Measurements from ENCODE around the gene NUDT17.
"Not testable (repeated sequence)": the region's sequence is repeated elsewhere in the genome, so short reads cannot be mapped to it uniquely, and the experiment has no call there.

The NUDT17 gene, protein sequence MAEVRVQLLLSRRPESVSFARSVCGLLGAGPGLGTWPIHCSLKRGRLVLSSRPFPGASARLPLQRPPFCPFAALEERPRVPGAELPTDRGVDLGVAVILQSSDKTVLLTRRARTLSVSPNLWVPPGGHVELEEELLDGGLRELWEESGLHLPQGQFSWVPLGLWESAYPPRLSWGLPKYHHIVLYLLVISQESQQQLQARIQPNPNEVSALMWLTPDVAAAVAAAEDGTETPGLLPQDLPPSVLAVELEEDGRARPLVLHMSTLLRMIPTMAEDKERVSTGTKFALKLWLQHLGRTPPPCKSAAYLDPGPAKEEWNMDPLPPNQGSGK

DNA sequence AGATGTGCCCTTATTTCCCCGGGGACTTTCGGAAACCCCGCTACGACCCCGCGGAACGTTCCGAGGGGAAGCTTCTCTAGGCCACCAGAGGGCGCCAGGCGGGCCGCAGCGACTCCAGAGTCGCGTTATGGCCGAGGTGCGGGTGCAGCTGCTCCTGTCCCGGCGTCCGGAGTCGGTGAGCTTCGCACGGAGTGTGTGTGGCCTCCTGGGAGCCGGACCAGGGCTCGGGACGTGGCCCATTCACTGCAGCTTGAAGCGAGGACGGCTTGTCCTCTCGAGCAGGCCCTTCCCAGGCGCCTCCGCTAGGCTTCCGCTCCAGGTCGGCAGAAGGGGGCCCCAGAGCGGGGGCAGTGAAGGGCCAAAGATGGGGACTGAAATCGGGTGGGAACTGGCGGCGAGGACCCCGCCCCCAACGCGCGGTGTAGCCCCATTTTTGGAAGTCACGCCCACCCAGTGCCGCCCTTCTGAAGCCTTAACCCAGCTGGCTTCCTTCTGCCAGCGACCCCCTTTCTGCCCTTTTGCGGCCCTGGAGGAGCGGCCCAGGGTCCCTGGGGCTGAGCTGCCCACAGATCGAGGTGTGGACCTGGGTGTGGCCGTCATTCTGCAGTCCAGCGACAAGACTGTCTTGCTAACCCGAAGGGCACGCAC, at the start of gene NUDT17:
TSS of gene NUDT17 (plus strand) at position 117 of the 648 bp plus-strand sequence. CDS start at position 128, 11 bp downstream.
- DNase-seq (ENCODE audit: low read depth in 2 of 2) = peak; percentile 67 to 73

DNA sequence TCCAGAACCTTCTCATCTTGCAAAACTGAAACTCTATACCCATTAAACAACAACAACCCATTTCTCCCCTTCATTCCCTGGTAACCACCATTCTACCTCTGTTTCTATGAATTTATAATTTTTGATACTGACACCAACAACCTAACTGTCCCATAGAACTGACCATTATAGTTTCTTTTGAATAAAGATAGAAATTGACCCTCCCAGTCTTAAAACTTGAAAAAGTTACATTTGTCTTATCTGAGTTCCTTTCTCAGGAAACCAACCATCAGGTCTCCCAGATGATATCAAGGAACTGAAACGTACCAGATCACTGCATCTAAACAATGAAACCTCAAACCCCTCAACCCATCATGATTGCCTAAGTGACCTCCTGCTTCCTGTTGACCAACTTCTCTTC, 48.7 kb upstream of the NUDT17 start:
- DNase-seq (ENCODE audit: low read depth in 2 of 2) = no peak

DNA sequence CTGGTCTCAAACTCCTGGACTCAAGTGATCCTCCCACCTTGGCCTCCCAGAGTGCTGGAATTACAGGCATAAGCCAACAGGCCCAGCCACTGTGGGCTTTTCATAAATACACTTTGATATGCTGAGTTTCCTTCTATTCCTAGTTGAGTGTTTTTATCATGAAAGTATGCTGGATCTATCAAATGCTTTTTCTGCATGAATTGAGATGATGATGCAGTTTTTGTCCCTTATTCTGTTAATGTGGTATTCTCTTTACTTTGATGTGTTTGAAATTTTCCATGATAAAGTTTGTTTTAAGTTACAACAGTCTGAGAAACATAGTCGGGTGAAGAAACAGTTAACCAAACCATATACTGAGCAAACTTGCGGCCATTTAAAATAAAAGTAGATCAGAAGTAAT, 45.6 kb upstream of the NUDT17 start:
- no peak for DNase-seq (ENCODE audit: low read depth in 2 of 2)

DNA sequence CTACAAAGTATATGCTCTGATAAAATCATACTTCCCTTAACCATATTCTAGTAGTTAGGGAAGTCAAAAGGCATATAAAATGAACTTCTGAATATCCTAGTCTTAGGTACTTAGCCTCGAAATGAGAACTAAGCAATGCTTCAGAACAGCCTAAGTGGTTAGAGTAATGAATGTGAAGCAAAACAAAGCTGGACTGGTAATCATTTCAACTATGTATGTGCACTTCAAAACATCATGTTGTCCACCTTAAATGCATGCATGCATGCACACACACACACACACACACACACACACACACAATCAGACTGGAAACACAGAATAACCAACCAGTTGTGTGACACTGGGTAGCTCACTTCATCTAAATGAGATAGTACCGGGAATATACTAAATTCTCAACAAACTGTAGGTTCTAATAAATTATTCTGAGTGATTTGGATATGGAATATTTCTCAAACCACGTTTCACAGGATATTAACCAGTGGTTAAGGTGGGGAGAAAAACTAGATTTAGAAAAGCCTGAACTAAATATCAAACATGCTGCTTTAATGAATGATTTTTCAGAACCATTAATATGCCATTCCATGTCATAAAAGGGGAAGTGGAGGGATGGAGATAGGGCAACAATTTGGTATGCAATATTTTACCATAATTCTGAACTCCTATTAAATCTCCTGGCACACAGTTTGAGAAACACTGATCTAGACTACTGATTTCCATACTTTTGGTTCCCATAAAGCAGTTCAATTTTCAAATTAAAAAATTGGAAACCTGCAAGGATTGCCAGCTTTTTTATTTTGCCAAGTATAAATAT, 41.0 kb upstream of the NUDT17 start:
- DNase-seq (ENCODE audit: low read depth in 2 of 2) = no peak

DNA sequence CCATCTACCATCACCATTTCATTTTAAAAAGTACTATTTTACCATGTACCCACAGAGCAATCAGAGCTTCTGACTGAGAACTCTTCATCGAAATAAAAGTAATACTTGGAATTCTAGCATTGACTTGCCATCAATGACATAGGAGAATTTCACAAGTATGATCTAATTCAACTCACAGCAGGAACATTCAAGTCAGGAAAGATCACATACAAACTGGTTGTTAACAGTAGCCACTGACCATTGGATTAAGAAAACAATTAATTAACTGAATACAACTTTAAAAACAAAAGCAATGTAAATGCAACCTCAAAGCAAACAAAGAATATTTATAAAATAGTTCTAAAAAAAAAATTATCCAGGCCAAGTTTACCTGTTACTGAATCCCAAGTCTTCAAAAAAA, 40.4 kb upstream of the NUDT17 start:
- DNase-seq (ENCODE audit: low read depth in 2 of 2) = no peak

DNA sequence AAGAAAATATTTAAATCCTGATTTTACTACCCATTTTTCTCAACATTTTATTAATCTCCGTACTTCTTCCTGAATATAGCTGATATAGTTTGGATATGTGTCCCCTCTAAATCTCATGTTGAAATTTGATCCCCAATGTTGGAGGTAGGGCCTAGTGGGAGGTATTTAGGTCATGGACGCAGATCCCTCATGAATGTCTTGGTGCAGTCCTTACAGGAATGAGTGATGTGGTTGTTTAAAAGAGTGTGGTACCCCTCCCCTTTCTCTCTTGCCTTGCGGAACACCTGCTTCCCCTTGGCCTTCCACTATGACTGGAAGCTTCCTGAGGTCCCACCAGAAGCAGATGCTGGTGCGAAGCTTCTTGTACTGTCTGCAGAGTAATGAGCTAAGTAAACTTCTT, 39.0 kb upstream of the NUDT17 start:
- DNase-seq (ENCODE audit: low read depth in 2 of 2) = no peak

DNA sequence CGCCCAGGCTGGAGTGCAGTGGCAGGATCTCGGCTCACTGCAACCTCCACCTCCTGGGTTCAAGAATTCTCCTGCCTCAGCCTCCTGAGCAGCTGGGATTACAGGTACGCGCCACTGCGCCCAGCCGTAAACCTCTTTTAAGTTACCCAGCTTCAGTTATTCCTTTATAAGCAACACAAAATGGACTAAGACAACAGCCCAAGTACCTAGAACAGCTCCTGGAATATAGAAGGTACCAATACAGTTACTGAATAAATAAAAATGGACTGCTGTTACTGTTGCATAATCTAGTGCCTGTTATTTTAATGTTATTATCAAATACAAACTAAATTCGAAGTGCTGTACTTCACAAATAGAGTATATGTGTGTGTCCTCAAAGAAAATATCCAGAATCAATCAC, 38.6 kb upstream of the NUDT17 start:
- no peak for DNase-seq (ENCODE audit: low read depth in 2 of 2)

DNA sequence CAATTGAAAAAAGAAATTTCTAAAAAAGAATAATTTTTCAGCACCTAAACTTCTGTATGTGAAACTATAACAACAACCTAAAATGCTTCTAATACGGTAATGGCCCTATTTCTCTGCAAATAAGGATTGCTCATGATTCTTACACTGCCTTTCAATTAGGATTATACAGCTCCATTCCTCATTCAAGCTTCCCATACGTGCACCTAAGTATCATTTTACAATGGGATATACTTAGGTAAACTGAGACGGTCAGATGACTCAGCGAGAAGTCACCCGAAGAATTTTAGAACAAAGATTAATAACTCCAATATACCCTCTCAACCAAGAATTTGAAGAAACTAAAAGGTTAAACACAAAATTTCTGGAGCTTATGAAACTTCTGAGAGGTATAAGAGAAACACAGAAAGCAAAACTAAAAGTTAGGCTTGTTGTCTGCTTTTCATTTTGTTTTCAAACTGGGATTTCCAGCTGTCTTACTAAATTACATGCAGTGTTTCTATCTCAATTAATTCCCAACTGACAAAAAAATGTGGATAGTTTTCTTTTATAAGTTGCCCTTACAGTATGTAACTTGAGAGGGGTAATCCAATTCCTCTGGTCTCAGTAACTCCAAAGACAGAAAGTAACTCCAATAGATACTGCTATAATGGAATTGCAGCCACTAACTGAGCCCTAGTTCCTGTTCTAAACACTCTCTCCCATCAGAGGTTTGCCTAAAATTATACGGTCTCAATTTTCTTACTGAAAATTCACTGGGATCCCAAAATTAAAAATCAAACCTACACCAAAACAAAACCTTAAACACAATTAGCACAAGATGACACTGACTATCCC, 32.2 kb upstream of the NUDT17 start:
- DNase-seq (ENCODE audit: low read depth in 2 of 2) = not testable (repeated sequence)

DNA sequence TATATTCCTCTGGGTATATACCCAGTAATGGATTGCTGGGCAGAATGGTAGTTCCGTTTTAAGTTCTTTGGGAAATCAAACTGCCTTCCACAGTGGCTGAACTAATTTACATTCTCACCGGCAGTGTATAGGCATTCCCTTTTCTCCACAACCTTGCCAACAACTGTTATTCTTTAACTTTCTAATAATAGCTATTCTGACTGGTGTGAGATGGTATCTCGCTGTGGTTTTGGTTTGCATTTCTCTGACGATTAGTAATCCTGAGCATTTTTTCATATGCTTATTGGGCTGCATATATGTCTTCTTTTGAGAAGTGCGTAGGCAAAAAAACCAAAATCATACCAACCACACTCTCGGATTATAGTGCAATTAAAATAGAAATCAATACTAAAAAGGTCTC, 27.3 kb upstream of the NUDT17 start:
- not testable (repeated sequence) for DNase-seq (ENCODE audit: low read depth in 2 of 2)

DNA sequence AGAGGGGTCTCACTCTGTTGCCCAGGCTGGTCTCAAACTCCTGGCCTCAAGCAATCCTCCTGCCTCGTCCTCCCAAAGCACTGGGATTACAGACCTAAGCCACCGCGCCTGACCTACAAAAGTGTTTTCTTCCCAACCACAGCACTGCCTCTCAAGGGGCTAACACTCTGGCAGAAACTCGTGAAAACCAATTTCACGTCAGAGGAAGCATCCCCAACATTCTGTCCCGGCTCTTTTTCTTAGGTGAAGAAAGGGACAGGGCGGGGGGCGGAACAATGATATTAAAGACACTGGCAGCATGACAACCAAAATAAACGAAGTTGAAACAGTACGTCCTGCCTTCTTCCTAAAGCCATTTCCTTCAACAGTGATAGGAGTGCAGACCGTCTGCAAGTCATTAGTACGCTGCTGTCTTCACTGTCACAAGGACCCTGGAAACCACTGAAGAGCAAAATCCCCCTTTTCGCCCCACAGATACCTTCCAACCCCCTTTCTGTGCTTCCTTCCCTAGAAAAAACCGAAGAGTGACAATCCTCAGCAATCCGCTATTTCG, 22.6 kb upstream of the NUDT17 start:
- not testable (repeated sequence) for DNase-seq (ENCODE audit: low read depth in 2 of 2)

DNA sequence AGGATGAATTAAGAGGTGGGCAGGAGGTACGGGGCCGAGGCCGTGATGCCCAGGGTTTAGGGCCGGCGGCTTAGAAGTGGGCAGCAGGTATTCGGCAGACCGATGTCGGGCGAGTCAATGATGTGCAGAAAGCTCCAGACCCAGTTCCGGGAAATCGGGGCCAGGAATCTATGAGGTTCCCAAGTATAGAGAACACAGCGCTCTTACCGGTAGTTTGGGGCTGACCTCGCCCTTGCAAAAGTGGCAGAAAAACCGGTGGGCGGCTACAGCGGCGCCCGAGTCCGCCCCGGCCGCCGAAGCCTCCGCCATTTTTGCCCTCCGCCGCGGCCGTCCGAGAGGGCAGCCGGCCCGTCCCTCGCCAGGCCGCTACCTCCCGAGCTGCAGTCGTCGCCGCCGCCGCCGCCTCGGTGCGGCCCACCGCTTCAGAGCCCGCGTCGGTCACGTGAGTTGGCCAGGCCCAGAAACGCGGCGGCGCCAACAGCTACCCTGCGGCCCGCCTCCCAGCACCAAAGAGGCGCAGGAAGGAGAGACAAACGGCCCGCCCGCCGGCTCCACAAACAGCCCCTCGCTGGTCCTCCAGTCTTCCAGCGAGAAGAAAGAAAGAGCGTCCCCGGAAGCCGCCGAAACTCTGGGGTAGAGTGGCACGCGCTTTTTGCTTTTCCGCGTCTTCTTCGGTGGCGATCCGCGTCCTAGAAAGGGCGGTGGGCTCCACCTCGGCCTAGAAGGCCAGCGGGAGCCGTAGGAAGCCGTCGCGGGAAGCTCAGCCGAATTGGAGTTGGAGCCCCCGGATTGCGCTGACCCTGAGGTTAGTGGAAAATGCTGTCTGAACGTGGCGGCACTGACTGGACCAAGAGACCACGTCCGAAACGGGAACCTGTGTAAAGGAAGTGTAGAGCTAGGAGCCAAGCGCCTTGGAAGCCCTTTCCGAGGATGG, 21.6 kb upstream of the NUDT17 start, which contains the start of the genes POLR3C and RNF115:
TSS of gene POLR3C (plus strand) at position 636 of the 934 bp plus-strand sequence. CDS start 1,577 bp downstream, outside the sequence.
TSS of gene RNF115 (minus strand) at position 531 of the 934 bp plus-strand sequence. CDS start at position 309, 222 bp downstream.
- DNase-seq (ENCODE audit: low read depth in 2 of 2) = peak; percentile 78 to 79

DNA sequence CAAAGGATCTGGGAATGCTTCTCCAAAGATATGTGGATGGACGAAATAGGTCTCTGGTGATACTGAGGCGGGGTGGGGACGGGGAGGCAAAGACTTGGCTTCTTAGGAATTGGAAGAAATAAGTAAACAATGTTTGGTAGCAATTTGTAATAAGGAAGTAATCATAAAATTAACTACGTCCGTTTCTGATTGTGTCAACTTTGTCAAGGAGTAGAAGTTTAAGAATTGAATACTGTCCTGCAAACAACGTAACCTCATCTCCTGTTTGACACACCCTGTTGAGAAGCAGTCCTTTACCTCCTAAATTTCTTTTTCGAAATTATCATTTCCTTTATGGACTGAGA, 21.0 kb upstream of the NUDT17 start:
- DNase-seq (ENCODE audit: low read depth in 2 of 2) = no peak

DNA sequence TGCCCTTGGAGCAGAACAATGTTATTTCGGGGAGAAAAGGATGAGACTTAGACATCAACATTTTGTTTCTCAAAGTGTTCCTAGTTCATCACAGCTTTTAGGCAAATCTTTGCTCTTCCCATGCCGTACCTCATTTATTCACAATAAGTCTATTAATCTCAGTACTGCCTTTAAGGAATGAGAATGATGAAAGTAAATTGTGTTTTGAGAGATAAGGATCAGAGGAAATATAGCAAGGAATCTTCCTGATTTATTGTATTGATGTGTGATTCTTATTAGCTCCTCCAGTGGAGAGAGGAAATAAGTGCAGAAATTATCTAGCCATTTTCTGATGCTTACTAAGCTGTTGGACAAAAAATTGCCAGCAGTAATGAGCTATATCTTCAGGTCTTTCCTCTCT, 19.4 kb upstream of the NUDT17 start:
- DNase-seq (ENCODE audit: low read depth in 2 of 2) = no peak

DNA sequence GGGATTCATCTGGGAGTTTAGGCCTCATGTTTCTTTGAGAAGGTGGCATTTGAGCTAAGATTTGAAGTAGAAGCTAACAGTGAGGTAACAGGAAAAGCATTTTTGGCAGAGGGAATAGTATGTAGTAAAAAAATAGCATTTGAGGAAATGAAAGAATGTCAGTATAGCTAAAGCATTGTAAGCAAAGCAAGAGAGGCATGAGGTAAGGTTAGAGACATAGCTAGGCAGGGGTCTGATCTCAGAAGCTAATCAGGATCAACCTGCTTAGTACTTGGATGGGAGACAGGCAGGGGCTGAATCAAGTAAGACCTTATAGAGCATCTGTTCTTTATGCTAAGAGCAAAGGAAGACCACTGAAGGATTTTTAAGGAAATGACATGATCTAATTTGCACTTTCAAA, 17.5 kb upstream of the NUDT17 start:
- no peak for DNase-seq (ENCODE audit: low read depth in 2 of 2)

DNA sequence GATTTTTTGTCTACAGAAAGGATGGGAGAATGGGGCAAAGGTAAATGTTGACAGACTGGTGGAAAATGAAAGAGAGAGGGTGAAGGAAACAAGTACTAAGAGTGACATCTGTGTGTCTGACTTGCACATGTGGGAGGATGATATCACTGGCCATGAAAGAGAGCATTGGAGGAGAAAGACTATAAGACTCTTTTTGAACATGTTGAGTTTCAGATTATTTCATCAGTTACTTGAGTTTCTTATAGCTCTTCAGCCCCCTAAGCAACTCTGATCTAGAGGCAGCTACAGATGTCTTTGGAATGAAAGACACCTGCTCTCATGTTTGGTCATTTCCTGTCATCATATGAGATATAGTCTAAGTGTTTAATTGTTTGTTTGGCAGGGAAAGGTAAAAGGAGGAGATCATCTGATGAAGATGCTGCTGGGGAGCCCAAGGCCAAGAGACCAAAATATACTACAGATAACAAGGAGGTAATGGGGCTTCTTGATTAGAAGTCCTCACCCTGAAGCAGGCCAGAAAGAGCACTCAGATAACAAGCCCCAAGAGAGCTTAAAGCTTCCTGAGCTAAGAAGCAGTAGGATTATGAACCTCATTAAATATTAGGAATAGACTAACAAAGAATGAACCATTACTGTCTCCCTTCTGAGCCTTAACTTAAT, 16.9 kb upstream of the NUDT17 start:
- no peak for DNase-seq (ENCODE audit: low read depth in 2 of 2)

DNA sequence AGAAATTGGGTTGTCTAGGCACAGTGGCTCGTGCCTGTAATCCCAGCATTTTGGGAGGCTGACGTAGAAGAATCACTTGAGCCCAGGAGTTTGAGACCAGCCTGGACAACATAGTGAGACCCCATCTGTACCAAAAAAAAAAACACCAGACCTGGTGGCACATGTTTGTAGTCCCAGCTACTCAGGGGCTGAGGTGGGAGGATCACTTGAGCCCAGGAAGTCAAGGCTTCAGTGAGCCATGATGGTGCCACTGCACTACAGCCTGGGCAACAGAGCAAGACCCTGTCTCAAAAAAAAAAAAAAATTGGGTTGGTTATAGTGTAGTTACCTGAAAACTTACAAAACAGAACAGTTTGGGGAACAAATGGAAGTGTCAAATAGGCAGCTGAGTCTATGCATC, 14.6 kb upstream of the NUDT17 start:
- not testable (repeated sequence) for DNase-seq (ENCODE audit: low read depth in 2 of 2)

DNA sequence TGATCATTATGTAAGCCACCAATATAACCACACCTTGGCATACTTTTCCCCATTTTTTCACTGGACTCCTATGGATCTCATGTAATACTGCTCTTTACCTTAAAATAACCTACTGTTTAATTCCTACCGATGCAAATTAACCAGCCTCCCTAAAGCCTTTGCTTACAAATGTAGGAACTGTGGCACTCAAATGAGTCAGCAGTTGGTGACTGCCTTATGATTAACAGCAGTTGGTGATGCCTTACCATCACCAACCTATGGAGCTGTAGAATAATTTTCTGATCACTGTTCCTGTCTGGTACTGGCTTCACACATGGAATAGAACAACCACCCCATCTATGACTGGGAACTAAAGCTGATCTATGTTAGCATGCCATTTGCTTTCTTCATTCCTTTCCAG, 7.8 kb upstream of the NUDT17 start:
- DNase-seq (ENCODE audit: low read depth in 2 of 2) = no peak

DNA sequence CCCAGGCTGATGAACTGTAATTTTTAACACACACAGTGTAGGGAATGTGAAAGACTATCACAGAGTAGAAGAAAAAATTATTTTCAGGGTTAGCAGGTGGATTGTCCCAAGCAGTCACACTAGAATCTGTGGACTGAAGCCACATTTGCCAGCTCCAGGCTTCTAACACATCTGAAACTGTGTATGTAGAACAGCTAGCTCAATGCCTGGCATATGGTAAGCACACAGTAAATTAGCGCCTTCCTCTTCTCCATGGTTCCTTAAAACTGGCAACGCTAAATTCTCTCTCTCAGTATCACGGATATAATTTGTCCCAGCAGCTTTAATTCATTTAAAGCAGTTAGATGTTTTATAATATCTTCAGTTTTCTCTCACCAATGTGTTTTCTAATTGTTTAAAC, 2.4 kb upstream of the NUDT17 start:
- DNase-seq (ENCODE audit: low read depth in 2 of 2) = no peak

DNA sequence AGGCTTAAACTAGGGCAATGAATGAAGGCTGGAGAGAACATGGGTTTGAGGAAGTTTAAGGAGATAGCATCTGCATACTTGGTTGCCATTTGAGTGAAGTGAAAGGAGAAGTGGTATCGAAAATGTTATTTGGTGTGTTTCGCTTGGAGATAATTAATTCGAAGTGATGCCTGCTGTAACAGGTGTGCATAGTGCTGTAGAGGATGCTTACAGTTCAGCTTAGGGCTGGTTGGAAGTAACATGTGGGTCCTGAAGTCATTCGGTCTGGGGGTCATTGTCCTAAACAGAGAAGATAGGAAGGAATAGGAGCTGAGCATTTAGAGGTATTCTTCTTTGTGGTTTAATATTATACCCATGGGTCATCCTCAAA, 301 bp upstream of the NUDT17 start:
- DNase-seq (ENCODE audit: low read depth in 2 of 2) = no peak

DNA sequence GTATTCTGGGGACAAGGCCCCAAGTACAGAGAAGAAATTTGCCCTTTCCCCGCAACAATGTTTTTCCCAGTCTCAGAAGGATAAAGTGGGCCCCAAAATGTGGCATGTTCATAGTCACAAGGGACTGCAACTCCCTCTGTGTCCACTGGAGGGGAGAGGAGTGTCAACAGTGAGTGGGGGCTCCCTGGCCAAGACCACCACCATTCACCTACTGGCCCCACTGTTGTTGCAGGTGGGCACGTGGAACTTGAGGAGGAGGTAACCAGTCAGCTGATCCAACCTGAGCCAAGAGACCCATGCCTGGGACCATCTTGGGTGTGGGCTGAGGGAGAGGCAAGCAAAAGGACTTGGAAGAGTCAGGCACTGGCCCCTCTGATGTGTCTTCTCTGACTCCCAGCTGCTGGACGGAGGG, 777 bp downstream of the NUDT17 start:
- DNase-seq (ENCODE audit: low read depth in 2 of 2) = no peak

Data from stimulated activated CD8-positive, alpha-beta memory T cell treated with anti-CD3 and anti-CD28 coated beads, Interleukin-2, amount 100 ng/mL, for 48 hours (primary cell).